HFFc6 (cell line): ENCODE measurements around the gene STRBP. TPM values are rescaled to one million over a fixed set of nuclear protein-coding genes. Genes with fewer than 3 reads are reported as not detected.
"Not testable (repeated sequence)": the region's sequence is repeated elsewhere in the genome, so short reads cannot be mapped to it uniquely, and the experiment has no call there.

ENCODE experiments used
- DNase-seq: peaks from one replicate; pipeline ENCODE4 v3.0.0-alpha.2; 2018
- H3K27ac Mint-ChIP-seq: 2 replicates; pipeline ENCODE4 v1.8.0; 2020; ENCODE audit warnings: mild to moderate bottlenecking, mixed read lengths
- H3K27me3 Mint-ChIP-seq: 2 replicates; pipeline ENCODE4 v1.8.0; 2021; ENCODE audit warnings: mild to moderate bottlenecking, moderate library complexity, mixed read lengths; ENCODE audit not compliant: insufficient read depth
- H3K36me3 Mint-ChIP-seq: 2 replicates; pipeline ENCODE4 v1.8.0; 2021; ENCODE audit warnings: low read depth, mixed read lengths
- H3K4me1 Mint-ChIP-seq: 2 replicates; pipeline ENCODE4 v1.8.0; 2020; ENCODE audit warnings: low read depth, mixed read lengths
- H3K4me3 Mint-ChIP-seq: 2 replicates; pipeline ENCODE4 v1.8.0; 2020; ENCODE audit warnings: mild to moderate bottlenecking, moderate library complexity, mixed read lengths
- H3K9me3 Mint-ChIP-seq: 2 replicates; pipeline ENCODE4 v1.8.0; 2020; ENCODE audit warnings: mild to moderate bottlenecking, mixed read lengths
- CTCF ChIP-seq: fragments of 200-600 bp; sonication (generic); IDR thresholded peaks from 2 replicates; pipeline ENCODE4 v1.5.0; 2021; ENCODE audit warnings: antibody characterized with exemption, mild to moderate bottlenecking
- total RNA-seq, 6 experiments: library from RNA; stranded (reverse); fragmentation: NEBNext Ultra II Directional; extraction: Animal tissue kit (Norgen Biotek cat#: 25700); gene quantifications; 2 replicates in 1 of 6; 3 replicates in 5 of 6; pipeline ENCODE4 v1.2.3, GENCODE V29; 2021

The STRBP gene
- total RNA-seq, 6 experiments from 2014 or later = 1.4 to 2.5 (median 1.9) TPM

- Mint-ChIP-seq H3K9me3 (no peaks in the 10 kb centered on the region), H3K36me3 (no peaks in the 10 kb centered on the region), H3K27me3 (peaks cover 4% of the 10 kb centered on the region), H3K27ac (no peak overlapping the region), H3K4me3 (no peak overlapping the region), H3K4me1 (no peaks in the 10 kb centered on the region)
- TF ChIP-seq CTCF = no peak
- DNase-seq = no peak
These were observed 57.3 kb downstream of the STRBP start for GRCh38 chr9:123211081-123211480.

- Mint-ChIP-seq H3K27me3 (peaks cover 4% of the 10 kb centered on the region), H3K36me3 (no peaks in the 10 kb centered on the region), H3K4me3 (no peak overlapping the region), H3K4me1 (no peaks in the 10 kb centered on the region), H3K9me3 (no peaks in the 10 kb centered on the region), H3K27ac (no peak overlapping the region)
- no peak for DNase-seq
- TF ChIP-seq CTCF = no peak
These were observed 59.7 kb downstream of the STRBP start for GRCh38 chr9:123208626-123209174.

- H3K4me3 Mint-ChIP-seq = no peak overlapping the region
- no peaks in the 10 kb centered on the region for H3K36me3 Mint-ChIP-seq
- H3K27me3 Mint-ChIP-seq = peaks cover 10% of the 10 kb centered on the region
- no peak for TF ChIP-seq CTCF
- H3K4me1 Mint-ChIP-seq = no peaks in the 10 kb centered on the region
- H3K27ac Mint-ChIP-seq = no peak overlapping the region
- DNase-seq = no peak
- no peaks in the 10 kb centered on the region; the same call in 1 of the 2 replicates for H3K9me3 Mint-ChIP-seq
These were observed 62.3 kb downstream of the STRBP start for GRCh38 chr9:123206065-123206464.

- Mint-ChIP-seq H3K36me3 (no peaks in the 10 kb centered on the region), H3K4me3 (no peak overlapping the region), H3K4me1 (no peaks in the 10 kb centered on the region), H3K9me3 (no peaks in the 10 kb centered on the region; the same call in 1 of the 2 replicates), H3K27me3 (peaks cover 9% of the 10 kb centered on the region), H3K27ac (no peak overlapping the region)
- TF ChIP-seq CTCF = no peak
- DNase-seq = no peak
These were observed 67.3 kb downstream of the STRBP start for GRCh38 chr9:123201083-123201482.

- not testable (repeated sequence) for H3K27ac Mint-ChIP-seq, H3K27me3 Mint-ChIP-seq, H3K4me1 Mint-ChIP-seq, DNase-seq, H3K4me3 Mint-ChIP-seq, H3K36me3 Mint-ChIP-seq, H3K9me3 Mint-ChIP-seq
These were observed 67.9 kb downstream of the STRBP start for GRCh38 chr9:123200469-123200868.

- Mint-ChIP-seq H3K4me1 (no peaks in the 10 kb centered on the region), H3K27ac (no peak overlapping the region), H3K9me3 (no peaks in the 10 kb centered on the region), H3K27me3 (peaks cover 4% of the 10 kb centered on the region; the same call in 1 of the 2 replicates), H3K36me3 (no peaks in the 10 kb centered on the region), H3K4me3 (no peak overlapping the region)
- no peak for DNase-seq
- TF ChIP-seq CTCF = no peak
These were observed 72.3 kb downstream of the STRBP start for GRCh38 chr9:123196124-123196523.
